Measurements from ENCODE around the gene STXBP6.
A peak's percentile ranks its signal among the peaks of the same experiment; 100 is the strongest.
"Not testable (repeated sequence)": the region's sequence is repeated elsewhere in the genome, so short reads cannot be mapped to it uniquely, and the experiment has no call there.

STXBP6 gene

GRCh38 chr14:24850072-24850471 is 199.9 kb downstream of the STXBP6 start:
- no peak for DNase-seq

- DNase-seq: peak; percentile 65
These were observed 200.5 kb downstream of the STXBP6 start for GRCh38 chr14:24849471-24849870.

GRCh38 chr14:24848102-24848790 is 201.7 kb downstream of the STXBP6 start:
- peak; percentile 71 for DNase-seq

DNA sequence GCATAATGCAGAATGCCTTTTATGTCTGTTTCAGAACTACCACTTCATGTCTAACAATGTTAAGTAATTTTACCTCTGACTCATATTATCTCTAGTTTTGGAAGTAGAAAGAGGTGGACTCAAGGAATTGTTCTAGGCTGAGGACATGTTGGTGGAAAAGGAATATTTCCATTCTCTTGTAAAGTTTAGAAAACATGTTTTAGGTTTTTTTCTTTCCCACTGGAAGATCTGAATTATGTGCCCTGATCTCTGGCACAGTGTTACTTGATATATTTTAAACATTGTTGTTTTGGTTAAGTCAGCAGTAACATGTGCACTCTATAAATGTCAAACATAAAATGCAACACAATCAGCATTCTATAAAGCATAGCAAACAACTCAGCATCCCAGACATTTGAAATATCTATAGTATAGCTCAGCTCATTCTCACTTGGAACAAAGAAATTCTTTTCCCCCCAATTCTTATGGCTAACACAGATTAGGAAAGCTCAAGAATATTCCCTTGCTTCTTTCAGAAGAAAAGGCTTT is 202.3 kb downstream of the STXBP6 start:
- DNase-seq: no peak

DNA sequence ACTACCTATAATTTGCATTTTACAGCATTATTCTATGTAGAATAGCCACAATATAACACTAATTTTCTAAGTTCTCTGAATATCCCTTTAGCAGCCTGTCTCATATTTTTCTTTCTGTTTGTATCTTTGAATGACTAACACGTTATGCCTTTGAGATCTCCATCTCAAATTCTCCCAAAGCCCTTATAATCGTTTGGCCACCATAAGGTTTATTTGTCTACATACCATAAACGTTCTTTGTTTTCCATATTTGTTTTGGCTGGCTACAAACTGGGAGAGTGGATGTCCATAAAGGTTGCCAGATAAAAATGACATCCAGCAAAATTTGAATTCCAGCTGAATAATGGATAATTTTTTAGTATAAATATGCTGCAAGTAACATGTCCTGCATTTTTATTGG is 203.7 kb downstream of the STXBP6 start:
- DNase-seq: no peak

- DNase-seq: no peak
These were observed 204.1 kb downstream of the STXBP6 start for GRCh38 chr14:24845851-24846250.

DNA sequence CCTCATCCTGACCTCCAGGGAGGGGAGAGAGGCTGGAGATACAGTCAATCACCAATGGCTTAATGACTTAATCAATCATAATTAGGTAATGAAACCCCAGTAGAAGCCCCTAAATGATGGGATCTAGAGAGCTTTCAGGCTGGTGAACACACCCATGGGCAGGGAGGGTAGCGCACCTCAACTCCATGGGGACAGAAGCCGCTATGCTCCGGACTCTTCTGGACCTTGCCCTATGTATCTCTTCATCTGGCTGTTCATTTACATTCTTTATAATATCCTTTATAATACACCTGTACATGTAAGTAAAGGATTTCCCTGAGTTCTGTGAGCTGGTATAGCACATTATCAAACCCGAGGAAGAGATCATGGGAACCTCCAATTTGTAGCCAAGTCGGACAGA is 205.9 kb downstream of the STXBP6 start:
- DNase-seq: no peak

GRCh38 chr14:24843494-24843893 is 206.5 kb downstream of the STXBP6 start:
- no peak for DNase-seq

GRCh38 chr14:24840204-24840893 is 209.6 kb downstream of the STXBP6 start:
- DNase-seq: peak; percentile 77

DNA sequence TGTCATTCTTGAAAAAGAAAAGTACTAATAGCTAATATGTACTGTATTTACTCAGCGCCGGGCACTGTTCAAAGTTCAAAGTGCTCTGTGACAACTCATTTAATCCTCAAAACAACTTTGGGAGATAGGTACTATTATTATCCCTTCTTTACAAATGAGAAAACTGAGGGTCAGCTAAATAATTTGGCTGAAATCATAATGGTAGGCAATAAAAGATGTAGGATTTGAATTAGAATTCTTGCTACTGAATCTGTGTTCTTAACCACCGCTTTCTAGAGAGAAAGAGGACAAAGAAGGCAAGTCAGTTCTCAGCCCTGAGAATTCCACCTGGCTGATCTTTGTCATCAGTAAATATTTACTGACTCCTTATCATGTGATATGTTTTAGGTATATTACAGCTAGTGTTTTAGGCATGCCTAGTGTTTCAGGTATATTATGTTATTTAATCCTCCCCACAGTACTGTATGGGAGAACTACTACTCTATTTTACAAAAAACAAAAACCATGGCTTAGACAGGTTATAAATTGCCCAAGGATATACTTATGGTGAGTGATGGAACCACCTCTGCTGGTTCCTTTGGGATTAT is 210.2 kb downstream of the STXBP6 start:
- DNase-seq: no peak

- DNase-seq: peak; percentile 43
These were observed 210.9 kb downstream of the STXBP6 start for GRCh38 chr14:24838945-24839616.

GRCh38 chr14:24837280-24838046 is 212.5 kb downstream of the STXBP6 start:
- peak; percentile 63 for DNase-seq

GRCh38 chr14:24836324-24836723 is 213.6 kb downstream of the STXBP6 start:
- DNase-seq: not testable (repeated sequence)

- peak; percentile 59 for DNase-seq
These were observed 215.0 kb downstream of the STXBP6 start for GRCh38 chr14:24834956-24835355.

GRCh38 chr14:24833385-24833784 is 216.6 kb downstream of the STXBP6 start:
- no peak for DNase-seq

- DNase-seq: no peak
These were observed 218.3 kb downstream of the STXBP6 start for GRCh38 chr14:24831677-24832076.

- DNase-seq: no peak
These were observed 220.1 kb downstream of the STXBP6 start for GRCh38 chr14:24829862-24830261.

GRCh38 chr14:24828486-24828885 is 221.5 kb downstream of the STXBP6 start:
- peak; percentile 27 for DNase-seq

DNA sequence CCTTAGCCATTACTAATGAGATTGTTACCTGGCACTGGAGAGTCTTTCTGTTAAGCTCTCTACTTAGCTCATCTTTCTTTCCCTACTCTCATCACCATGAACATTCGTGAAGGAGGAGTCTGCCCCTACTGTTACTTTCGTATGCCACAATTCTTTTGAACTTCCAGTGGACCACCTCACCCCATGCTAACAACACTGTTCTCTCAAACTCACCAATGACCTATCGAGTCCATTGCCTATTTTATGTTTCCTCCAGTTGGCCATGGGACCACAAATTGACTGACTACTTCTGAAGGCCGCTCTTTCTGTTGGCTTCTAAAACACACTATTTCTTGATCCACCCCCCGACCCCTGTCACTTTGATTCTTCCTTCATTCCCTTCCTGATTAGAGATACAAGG is 223.6 kb downstream of the STXBP6 start:
- no peak for DNase-seq

- no peak for DNase-seq
These were observed 229.3 kb downstream of the STXBP6 start for GRCh38 chr14:24820616-24821015.

- DNase-seq: no peak
These were observed 231.1 kb downstream of the STXBP6 start for GRCh38 chr14:24818823-24819341.

Data from fibroblast of skin of right biceps (primary cell).